ENCODE data around the gene CCDC40.

CCDC40 gene

DNA sequence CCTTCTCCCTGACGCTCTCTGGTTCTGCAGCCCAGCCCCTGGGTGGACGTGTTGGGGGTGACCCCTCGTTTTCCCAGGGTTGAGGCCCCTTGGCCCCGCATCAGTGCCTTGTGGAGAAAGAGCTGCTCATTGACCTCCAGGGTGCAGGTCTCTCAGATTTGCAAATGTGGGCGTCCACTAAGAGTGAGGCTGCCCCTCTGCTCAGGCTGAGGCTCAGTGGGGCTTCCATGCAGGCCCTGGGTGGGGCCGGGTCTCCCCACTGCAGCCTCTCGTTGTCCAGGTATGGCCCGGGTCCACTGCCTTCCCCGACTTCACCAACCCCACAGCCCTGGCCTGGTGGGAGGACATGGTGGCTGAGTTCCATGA is 74.0 kb downstream of the CCDC40 start:
- FAIRE-seq = no peak

DNA sequence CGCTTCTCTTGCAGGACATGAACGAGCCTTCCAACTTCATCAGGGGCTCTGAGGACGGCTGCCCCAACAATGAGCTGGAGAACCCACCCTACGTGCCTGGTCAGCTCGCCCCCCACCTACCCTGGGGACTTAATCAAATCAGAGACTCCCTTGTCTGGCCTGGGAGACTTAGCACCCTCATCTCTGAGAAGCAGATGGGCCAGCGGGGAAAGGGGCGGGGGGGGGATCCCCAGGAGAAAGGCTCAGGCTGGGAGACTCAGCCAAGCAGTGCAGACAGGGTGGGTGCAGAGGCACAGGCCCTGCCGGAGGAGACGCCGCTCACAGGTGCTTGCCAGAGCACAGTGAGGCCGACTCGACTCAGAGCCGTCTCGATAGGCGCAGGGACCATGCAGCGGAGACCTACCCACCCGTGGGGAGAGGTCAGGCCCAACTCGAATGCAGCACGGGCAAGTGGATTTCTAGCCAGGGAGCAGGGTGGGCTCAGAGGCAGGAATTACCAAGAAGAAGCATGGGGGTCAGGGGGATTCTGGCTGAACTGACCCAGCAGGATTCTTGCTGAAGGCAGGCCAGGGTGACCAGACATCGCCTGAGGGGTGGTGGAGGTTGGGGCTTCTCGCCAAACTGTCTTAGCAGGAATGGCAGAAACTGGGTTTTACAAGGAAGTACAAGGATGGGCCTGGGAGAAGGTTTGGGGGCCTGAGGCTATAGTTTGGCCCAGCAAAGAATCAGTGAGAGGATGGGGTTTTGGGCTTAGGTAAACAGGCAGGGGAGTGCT is 74.7 kb downstream of the CCDC40 start:
- DNase-seq (ENCODE audit: insufficient read length, low spot score) = no peak
- FAIRE-seq = no peak

More for the DNA sequence above, 74.0 kb downstream of the CCDC40 start:
- DNase-seq (ENCODE audit: insufficient read length, low spot score) = no peak

DNA sequence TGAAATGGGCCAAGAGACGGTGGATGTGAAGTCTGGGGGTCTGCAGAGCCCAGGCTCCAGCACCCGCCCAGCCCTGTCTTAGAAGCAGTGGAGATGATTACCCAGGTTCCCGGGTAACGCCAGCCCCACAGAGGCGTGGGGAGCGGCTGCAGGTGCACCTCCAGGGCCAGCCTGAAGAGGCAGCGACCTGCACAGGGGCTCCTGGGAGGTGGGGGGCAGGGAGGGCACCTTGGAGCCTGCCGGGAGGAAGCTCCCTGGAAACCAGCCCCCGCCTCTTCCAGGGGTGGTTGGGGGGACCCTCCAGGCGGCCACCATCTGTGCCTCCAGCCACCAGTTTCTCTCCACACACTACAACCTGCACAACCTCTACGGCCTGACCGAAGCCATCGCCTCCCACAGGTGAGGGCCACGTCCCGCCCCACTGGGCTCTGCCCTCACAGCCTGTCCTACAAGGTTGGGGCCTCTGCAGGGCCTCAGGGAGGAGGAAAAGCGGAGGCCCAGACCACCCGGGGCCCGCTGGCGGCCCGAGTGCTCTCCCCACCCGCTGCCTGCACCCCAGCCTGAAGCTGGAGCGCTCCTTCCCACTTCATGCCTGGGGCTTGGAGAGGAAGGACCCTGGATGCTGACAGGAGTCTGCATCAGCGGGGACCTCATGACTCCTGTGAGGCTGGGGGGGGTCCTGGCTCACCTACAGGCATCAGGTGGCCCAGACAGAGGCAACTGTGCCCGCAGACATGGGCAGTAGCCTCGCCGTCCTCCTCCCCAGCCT is 75.4 kb downstream of the CCDC40 start:
- no peak for DNase-seq (ENCODE audit: insufficient read length, low spot score)
- FAIRE-seq = no peak

DNA sequence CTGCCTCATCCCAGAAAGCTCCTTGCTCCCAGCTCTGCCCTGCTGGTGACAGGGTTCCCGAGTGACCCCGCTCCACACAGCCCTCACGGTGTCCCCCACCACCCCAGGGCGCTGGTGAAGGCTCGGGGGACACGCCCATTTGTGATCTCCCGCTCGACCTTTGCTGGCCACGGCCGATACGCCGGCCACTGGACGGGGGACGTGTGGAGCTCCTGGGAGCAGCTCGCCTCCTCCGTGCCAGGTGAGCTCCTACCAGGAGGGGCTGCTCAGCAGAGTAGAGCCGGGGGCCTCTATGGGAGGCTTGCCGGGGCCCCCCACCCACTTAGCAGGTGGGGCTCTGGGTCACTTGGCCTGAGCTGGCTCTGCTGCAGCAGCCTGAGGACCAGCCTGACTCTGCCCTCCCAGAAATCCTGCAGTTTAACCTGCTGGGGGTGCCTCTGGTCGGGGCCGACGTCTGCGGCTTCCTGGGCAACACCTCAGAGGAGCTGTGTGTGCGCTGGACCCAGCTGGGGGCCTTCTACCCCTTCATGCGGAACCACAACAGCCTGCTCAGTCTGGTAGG is 76.1 kb downstream of the CCDC40 start:
- no peak for DNase-seq (ENCODE audit: insufficient read length, low spot score)
- FAIRE-seq = no peak

DNA sequence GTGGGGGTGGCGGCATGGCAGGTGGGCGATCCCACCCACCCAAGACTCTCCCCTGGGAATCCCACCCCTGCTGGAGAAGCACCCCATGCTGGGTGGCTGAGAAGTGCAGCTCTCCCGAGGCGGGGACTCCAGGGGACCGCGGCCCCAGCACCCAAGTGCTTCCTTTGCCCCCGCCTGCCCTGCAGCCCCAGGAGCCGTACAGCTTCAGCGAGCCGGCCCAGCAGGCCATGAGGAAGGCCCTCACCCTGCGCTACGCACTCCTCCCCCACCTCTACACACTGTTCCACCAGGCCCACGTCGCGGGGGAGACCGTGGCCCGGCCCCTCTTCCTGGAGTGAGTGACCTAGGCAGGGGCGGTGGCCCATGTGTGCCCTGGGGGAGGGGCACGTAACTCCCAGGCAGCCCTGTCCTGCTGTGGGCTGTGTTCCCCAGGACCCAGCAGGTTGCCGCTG is 76.6 kb downstream of the CCDC40 start:
- FAIRE-seq = no peak

DNA sequence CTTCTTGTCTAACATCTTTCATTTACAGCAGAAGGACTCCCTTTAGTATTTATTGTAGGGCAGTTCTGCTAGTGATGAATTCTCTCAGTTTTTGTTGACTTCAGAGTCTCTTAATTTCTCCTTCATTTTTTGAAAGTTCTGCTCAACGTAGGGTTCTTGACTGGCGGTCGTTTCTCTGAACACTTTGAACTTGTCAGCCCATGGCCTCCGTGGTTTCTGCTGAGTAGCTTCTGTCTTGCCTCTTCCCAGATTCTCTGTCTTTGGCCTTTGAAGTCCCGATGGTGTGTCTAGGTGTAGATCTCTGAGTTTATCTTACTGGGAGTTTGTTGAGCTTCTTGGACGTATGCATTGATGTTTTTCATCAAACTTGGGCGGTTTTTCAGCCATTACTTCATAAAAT is 78.3 kb downstream of the CCDC40 start:
- DNase-seq (ENCODE audit: insufficient read length, low spot score) (no peak), FAIRE-seq (no peak)

More for the DNA sequence above, 76.6 kb downstream of the CCDC40 start:
- no peak for DNase-seq (ENCODE audit: insufficient read length, low spot score)

DNA sequence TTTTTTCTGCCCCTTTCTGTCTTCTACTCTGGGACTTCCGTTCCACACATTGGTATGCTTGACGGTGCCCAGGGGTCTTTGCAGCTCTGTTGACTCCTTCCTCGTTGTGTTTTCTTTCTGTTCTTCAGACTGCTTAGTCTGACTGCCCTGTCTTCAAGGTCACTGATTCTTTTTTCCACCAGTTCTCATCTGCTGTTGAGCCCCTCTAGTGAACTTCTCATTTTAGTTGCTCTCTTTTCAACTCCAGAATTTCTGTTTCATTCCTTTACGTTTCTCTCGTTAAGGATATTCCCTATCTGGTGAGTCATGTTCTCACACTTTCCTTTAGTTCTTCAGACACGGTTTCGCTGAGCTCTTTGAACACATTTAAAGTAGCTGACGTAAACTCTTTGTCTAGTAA is 78.7 kb downstream of the CCDC40 start:
- FAIRE-seq = no peak

DNA sequence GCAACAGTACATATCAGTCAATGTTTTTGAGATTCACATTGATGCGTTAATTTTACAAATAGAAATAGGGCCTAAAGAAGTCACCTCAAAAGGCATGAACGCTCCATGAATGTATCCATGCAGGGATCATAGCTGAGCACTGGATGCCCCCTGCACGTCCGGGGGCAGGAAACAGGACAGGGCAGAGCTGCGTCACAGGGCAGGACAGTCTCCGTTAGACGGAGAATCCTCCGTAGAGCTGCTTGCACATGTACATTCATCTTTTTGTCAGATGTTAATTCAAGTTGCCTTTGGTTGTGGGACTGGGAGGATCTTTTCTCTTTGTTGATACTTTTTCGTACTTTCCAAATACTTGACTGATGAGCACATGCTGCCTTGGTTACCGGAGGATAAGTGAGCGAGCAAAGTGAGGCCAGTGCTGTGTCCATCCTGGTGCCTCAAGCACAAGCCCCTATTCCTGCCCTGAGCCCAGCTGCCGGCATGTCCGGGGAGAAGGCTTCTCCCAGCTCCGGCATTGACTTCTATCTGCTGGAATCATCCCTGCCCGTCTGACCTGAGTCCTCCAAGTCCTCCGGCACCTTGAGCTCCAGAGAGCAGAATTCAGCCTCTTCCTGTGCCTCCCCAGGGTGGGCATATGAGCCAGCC is 80.0 kb downstream of the CCDC40 start:
- FAIRE-seq (no peak), DNase-seq (ENCODE audit: insufficient read length, low spot score) (no peak)

More for the DNA sequence above, 78.7 kb downstream of the CCDC40 start:
- no peak for DNase-seq (ENCODE audit: insufficient read length, low spot score)

DNA sequence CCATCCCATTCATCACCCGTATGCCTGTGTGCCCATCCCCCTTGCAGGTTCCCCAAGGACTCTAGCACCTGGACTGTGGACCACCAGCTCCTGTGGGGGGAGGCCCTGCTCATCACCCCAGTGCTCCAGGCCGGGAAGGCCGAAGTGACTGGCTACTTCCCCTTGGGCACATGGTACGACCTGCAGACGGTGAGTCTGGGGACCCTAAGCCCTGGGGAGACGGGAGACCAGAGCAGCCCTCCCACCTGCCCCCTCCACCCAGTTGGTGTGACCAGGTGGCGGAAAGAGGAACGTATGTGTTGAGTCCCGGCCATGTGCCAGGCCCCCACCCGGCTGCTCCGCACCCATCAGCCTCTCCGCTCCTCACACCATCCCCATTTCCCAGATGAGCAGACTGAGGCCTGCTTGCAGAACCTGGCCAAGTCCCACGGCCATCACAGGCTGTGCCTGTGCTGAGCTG is 80.5 kb downstream of the CCDC40 start:
- DNase-seq (ENCODE audit: insufficient read length, low spot score) (no peak), FAIRE-seq (no peak)

DNA sequence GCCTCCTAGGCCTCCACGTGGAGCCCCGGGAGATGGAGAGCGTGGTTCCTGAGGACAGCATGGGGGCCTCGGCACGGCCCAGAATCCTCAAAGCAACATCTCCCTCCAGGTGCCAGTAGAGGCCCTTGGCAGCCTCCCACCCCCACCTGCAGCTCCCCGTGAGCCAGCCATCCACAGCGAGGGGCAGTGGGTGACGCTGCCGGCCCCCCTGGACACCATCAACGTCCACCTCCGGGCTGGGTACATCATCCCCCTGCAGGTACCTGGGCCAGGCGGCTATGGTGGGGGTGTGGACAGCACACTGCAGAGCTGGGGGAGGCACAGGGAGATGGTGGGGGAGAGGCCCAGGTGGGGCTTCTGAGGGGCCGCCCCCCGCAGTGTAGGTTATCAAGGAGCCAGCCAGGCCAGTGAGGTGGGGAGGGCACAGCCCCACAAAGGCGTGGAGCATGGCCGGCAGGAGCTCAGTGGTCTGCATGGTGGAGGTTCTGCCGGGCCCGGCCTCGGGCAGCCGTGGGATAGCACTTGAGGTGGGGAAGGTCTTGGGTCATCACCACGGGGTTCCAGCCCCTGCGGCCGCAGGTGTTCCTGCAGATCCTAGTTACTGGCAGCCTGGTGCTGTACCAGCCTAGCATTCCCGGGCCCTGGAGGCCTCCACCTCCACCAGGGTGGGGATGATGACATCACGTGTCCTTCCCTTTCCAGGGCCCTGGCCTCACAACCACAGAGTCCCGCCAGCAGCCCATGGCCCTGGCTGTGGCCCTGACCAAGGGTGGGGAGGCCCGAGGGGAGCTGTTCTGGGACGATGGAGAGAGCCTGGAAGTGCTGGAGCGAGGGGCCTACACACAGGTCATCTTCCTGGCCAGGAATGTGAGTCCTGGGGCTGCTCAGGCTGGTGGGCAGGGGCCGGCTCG is 81.3 kb downstream of the CCDC40 start:
- DNase-seq (ENCODE audit: insufficient read length, low spot score) (no peak), FAIRE-seq (no peak)

DNA sequence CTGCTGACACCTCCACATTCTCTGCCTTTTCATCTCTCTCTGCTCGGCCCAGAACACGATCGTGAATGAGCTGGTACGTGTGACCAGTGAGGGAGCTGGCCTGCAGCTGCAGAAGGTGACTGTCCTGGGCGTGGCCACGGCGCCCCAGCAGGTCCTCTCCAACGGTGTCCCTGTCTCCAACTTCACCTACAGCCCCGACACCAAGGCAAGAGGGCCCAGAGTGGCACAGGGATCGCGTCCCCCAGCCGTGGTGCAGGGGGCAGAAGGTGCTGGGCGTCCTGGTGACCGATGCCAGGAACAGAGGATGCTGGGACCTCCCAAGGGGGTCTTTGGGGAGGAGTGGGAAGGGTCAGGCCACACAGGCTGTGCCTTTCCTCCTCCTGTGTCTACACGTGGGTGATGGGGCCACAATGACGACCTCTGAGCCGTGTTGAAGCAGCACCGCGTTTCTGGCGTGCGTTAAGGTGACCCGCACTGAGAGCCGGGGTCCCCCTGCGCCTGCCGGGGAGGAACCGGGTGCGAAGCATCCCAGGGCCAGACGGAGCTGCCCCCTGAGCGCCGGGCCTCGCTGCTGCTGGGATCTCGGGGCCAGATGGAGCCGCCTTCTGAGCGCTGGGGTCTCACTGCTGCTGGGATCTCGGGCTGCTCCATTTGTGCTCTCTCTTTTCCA is 82.3 kb downstream of the CCDC40 start:
- FAIRE-seq (no peak), DNase-seq (ENCODE audit: insufficient read length, low spot score) (no peak)

DNA sequence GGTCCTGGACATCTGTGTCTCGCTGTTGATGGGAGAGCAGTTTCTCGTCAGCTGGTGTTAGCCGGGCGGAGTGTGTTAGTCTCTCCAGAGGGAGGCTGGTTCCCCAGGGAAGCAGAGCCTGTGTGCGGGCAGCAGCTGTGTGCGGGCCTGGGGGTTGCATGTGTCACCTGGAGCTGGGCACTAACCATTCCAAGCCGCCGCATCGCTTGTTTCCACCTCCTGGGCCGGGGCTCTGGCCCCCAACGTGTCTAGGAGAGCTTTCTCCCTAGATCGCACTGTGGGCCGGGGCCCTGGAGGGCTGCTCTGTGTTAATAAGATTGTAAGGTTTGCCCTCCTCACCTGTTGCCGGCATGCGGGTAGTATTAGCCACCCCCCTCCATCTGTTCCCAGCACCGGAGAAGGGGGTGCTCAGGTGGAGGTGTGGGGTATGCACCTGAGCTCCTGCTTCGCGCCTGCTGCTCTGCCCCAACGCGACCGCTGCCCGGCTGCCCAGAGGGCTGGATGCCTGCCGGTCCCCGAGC is 82.9 kb downstream of the CCDC40 start:
- DNase-seq (ENCODE audit: insufficient read length, low spot score) (no peak), FAIRE-seq (no peak)

DNA sequence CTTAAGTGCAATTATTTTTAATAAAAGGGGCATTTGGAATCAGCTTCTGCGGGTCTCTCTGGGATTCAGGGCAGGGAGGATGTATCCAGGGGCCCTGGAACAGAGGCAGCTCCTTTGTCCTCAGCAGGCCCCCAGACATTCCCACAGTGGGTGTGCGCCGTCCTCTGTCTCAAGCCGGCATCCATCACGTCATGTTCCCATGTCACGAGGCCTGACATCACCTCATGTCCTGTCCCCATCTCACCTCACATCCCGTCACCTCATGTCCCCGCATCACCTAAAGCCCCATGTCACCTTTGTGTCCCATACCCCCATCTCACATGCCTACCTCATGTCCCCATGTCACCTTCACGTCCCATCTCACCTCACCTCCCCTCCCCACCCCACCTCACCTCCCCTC is 83.4 kb downstream of the CCDC40 start:
- DNase-seq (ENCODE audit: insufficient read length, low spot score) = no peak
- FAIRE-seq = no peak

DNA sequence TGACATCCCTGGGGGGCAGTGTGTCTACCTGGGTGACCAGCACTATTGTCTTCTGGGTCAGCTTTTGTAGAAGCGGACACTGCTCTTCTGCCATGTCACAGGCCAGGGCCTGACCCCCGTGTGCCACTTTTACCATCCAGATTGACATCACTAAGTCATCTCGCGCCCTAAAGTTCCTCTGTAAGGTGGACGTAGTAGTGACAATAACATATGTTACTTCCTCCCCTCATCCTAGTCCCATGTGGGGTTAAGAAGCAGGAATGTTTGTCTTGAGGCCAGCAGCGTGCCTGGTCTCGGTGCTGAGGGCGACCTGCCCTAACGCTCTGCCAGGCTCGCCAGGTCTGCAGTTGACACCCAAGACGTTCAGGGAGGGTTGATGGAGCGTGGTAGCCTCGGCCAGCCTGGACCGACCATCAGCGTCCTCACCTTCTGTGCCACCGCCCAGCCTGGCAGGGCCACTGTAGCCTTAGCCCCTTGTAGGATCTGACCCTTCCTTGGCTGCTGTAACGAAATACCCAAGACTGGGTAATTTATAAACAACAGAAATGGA is 85.7 kb downstream of the CCDC40 start:
- no peak for DNase-seq (ENCODE audit: insufficient read length, low spot score)
- FAIRE-seq = no peak

DNA sequence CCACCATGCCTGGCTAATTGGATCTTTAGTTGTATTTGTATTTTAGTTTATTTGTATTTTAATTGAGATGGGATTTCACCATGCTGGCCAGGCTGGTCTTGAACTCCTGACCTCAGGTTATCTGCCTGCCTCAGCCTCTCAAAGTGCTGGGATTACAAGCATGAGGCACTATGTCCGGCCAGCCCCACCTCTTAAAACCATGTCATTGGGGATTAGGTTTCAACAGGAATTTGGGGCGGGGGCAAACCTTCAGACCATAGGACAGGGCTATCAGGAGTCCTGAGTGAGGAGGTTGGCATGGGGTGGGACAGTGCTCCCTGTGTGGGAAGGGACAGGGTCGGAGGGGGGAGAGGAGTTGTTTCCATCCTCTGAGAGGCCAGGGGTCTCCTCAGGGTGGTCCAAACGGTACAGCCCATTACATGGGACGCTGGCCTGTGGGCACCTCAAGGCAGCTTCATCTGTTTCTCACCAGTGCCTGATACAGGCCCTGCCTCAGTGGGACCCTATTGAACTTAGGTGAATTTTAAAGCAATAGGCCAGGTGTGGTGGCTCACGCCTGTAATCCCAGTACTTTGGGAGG is 86.6 kb downstream of the CCDC40 start:
- DNase-seq (ENCODE audit: insufficient read length, low spot score) (no peak), FAIRE-seq (no peak)

DNA sequence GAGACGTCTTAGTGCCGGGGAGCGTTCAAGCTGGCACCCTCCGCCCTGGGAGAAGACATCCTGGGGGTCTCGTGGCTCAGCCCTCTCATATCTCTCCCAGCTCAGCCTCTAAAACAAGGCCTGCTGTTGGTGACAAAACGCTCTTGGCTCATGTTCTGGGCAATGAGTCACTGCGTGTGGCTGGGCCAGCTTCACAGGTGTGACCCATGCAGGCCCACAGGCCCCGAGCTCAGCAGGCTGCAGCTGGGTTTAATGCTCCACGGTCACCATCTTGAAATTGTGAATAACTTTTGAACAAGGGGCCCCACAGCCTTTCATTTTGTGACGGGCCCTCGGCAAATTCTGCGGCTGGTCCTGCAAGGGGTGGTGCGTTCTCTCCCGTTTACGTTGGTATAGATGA is 87.3 kb downstream of the CCDC40 start:
- DNase-seq (ENCODE audit: insufficient read length, low spot score) = no peak
- FAIRE-seq = no peak

DNA sequence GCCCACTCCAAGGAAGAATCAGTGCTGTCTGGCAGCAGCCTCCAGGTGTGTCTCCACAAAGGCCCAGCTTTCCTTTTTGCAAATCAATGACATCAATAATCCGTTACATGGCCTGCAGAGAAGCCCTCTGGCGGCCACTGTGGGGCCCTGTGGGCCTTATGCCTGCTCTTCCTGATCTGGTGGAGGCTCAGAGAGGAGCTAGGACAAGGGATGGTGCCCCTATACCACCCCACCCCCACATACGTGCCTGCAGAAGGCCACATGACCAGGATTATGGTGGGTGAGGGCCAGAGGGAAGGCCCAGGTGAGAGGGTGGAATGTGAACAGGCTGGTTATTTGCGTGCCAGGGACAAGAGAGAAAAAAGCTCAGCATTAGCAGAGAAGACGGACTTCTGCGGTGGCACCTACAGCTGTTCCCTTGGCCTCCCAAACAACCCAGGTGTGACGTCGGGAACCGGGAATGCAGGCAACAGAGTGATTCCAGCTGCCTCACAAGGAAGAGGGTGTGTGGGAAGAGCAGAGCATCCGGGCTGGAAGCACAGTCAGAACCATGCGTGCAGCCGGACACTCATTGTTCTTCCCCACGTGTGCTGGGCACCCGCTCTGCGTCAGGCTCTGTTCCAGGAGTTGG is 88.0 kb downstream of the CCDC40 start:
- DNase-seq (ENCODE audit: insufficient read length, low spot score) (no peak), FAIRE-seq (no peak)

Data from GM19239 (cell line).